GM23248 (cell line): ENCODE measurements around the gene FAM193A.

Experiments
- EZH2 ChIP-seq: fragments of 200-600 bp; sonication (generic); IDR thresholded peaks from 2 replicates; pipeline ENCODE4 v1.6.1; 2018; ENCODE audit warnings: antibody characterized with exemption, mild to moderate bottlenecking; ENCODE audit not compliant: insufficient read depth, poor library complexity, severe bottlenecking
- EZH2phosphoT487 ChIP-seq: fragments of 200-600 bp; sonication (generic); IDR thresholded peaks from 2 replicates; pipeline ENCODE4 v1.6.1; 2018; ENCODE audit warnings: antibody characterized with exemption, moderate library complexity, mild to moderate bottlenecking, low read depth; ENCODE audit not compliant: insufficient read depth

- TF ChIP-seq EZH2 (no peak), EZH2phosphoT487 (no peak)
These were observed 126.8 kb downstream of the FAM193A start for GRCh38 chr4:2663275-2663674.
